Calu3 (cell line): ENCODE results near the gene CNFN. TPM values are rescaled to one million over a fixed set of nuclear protein-coding genes. Genes with fewer than 3 reads are reported as not detected.

Experiments
- BruUV-seq: library from RNA; stranded (reverse); fragments of 400-500 nt; replicated peaks from 2 replicates; lab custom pipeline; 2021; lab: Mats Ljungman, UMichigan
- CTCF ChIA-PET: fragments of 300-600 bp; sonication (Branson Sonifier 250); formaldehyde crosslinking; loops from one replicate; lab custom pipeline; 2022; ENCODE audit warnings: antibody characterized with exemption; lab: Charles Lee
- DNase-seq: peaks from one replicate; pipeline ENCODE4 v3.0.0; 2022
- H3K27ac Mint-ChIP-seq: one replicate; pipeline ENCODE4 v1.8.0; 2022; ENCODE audit warnings: mixed read lengths; ENCODE audit not compliant: unreplicated experiment
- H3K27me3 Mint-ChIP-seq: one replicate; pipeline ENCODE4 v1.8.0; 2022; ENCODE audit warnings: mixed read lengths; ENCODE audit not compliant: unreplicated experiment
- H3K36me3 Mint-ChIP-seq: one replicate; pipeline ENCODE4 v1.8.0; 2022; ENCODE audit warnings: mild to moderate bottlenecking, moderate library complexity, mixed read lengths; ENCODE audit not compliant: insufficient read depth, unreplicated experiment
- H3K4me1 Mint-ChIP-seq: one replicate; pipeline ENCODE4 v1.8.0; 2022; ENCODE audit warnings: mild to moderate bottlenecking, low read depth, mixed read lengths; ENCODE audit not compliant: unreplicated experiment
- H3K4me3 Mint-ChIP-seq: one replicate; pipeline ENCODE4 v1.8.0; 2022; ENCODE audit warnings: mild to moderate bottlenecking, low read depth, moderate library complexity, mixed read lengths; ENCODE audit not compliant: unreplicated experiment
- H3K9me3 Mint-ChIP-seq: one replicate; pipeline ENCODE4 v1.8.0; 2022; ENCODE audit warnings: low read depth, mixed read lengths; ENCODE audit not compliant: unreplicated experiment
- CTCF ChIP-seq: fragments of 200-600 bp; IDR thresholded peaks from one replicate; pipeline ENCODE4 v1.8.0; 2022; ENCODE audit warnings: antibody characterized with exemption; ENCODE audit not compliant: unreplicated experiment
- intact Hi-C: fragments of 100-400 bp; cut with micrococcal nuclease; formaldehyde crosslinking; loops from one replicate; pipeline ENCODE4 v1.10.0; 2022; ENCODE audit not compliant: unreplicated experiment
- total RNA-seq: library from RNA; stranded (reverse); gene quantifications from 2 replicates; pipeline ENCODE4 v1.2.3, GENCODE V29; 2022

The CNFN gene
- total RNA-seq, 1 experiment from 2014 or later: 1.6 TPM

- H3K4me1 Mint-ChIP-seq: peaks cover 29% of the 10 kb centered on the region
- CTCF ChIA-PET: interaction anchor here (1.6 kb wide), 1 partner anchor 38 kb away, joined by 3 read pairs; no protein-coding TSS in a partner anchor
- no TSS peak for BruUV-seq
- no peak overlapping the region for H3K4me3 Mint-ChIP-seq
- H3K9me3 Mint-ChIP-seq: no peaks in the 10 kb centered on the region
- H3K27ac Mint-ChIP-seq: peak overlapping the region; percentile 0
- no peak for TF ChIP-seq CTCF
- intact Hi-C loops: no loop called here
- no peaks in the 10 kb centered on the region for H3K27me3 Mint-ChIP-seq
- H3K36me3 Mint-ChIP-seq: peaks cover 41% of the 10 kb centered on the region
- no peak for DNase-seq
Measured at GRCh38 chr19:42400404-42400803, 10.3 kb upstream of the CNFN start.

GRCh38 chr19:42397263-42398166 is 7.4 kb upstream of the CNFN start:
- BruUV-seq: TSS peak; percentile 73
- CTCF ChIA-PET: interaction anchor here (1.0 to 2.5 kb wide), 6 partner anchors 12 to 154 kb away, joined by 3 to 13 read pairs (median 4); no protein-coding TSS in a partner anchor
- peaks cover 35% of the 10 kb centered on the region for H3K36me3 Mint-ChIP-seq
- peak overlapping the region; percentile 90 for H3K27ac Mint-ChIP-seq
- H3K4me1 Mint-ChIP-seq: peaks cover 29% of the 10 kb centered on the region
- H3K4me3 Mint-ChIP-seq: peak overlapping the region; percentile 86
- H3K27me3 Mint-ChIP-seq: peaks cover 12% of the 10 kb centered on the region
- no peak for TF ChIP-seq CTCF
- no peak for DNase-seq
- intact Hi-C loops: no loop called here
- no peaks in the 10 kb centered on the region for H3K9me3 Mint-ChIP-seq

- H3K4me3 Mint-ChIP-seq: peak overlapping the region; percentile 86
- CTCF ChIA-PET: interaction anchor here (0.6 to 2.5 kb wide), 9 partner anchors 12 to 283 kb away, joined by 3 to 13 read pairs (median 3); no protein-coding TSS in a partner anchor
- TSS peak; percentile 92 for BruUV-seq
- peak; percentile 100 for DNase-seq
- H3K9me3 Mint-ChIP-seq: no peaks in the 10 kb centered on the region
- peaks cover 26% of the 10 kb centered on the region for H3K36me3 Mint-ChIP-seq
- H3K4me1 Mint-ChIP-seq: peaks cover 29% of the 10 kb centered on the region
- H3K27me3 Mint-ChIP-seq: peaks cover 21% of the 10 kb centered on the region
- no peak for TF ChIP-seq CTCF
- intact Hi-C loops: no loop called here
- H3K27ac Mint-ChIP-seq: peak overlapping the region; percentile 90
Measured at GRCh38 chr19:42396381-42397262, 6.5 kb upstream of the CNFN start.

GRCh38 chr19:42394751-42395150 is 4.7 kb upstream of the CNFN start:
- TF ChIP-seq CTCF: no peak
- intact Hi-C loops: no loop called here
- no peak overlapping the region for H3K4me3 Mint-ChIP-seq
- CTCF ChIA-PET: interaction anchor here (0.9 kb wide), 1 partner anchor 15 kb away, joined by 3 read pairs; no protein-coding TSS in a partner anchor
- no peaks in the 10 kb centered on the region for H3K9me3 Mint-ChIP-seq
- H3K36me3 Mint-ChIP-seq: peaks cover 18% of the 10 kb centered on the region
- H3K27me3 Mint-ChIP-seq: peaks cover 40% of the 10 kb centered on the region
- DNase-seq: no peak
- peaks cover 32% of the 10 kb centered on the region for H3K4me1 Mint-ChIP-seq
- H3K27ac Mint-ChIP-seq: no peak overlapping the region
- no TSS peak for BruUV-seq
